Coronary artery (tissue), 2 donors: Measurements from ENCODE around the gene MBD4.

Experiments
- DNase-seq: peaks from one replicate; pipeline ENCODE4 v3.0.0-alpha.2; 2017; ENCODE audit warnings: low spot score
- H3K27ac ChIP-seq, 2 donors: fragments of 200-600 bp; sonication (generic); one replicate each; pipeline ENCODE4 v1.5.1; 2016 to 2019
- H3K4me3 ChIP-seq: fragments of 200-600 bp; sonication (generic); 2 replicates; pipeline ENCODE4 v1.5.1; 2016; ENCODE audit warnings: mild to moderate bottlenecking, moderate library complexity
- TF ChIP-seq, protein P1 (sequence below): fragments of 200-600 bp; sonication (generic); IDR thresholded peaks from one replicate; pipeline ENCODE4 v1.5.1; 2019; ENCODE audit warnings: antibody characterized with exemption

The MBD4 gene

DNA sequence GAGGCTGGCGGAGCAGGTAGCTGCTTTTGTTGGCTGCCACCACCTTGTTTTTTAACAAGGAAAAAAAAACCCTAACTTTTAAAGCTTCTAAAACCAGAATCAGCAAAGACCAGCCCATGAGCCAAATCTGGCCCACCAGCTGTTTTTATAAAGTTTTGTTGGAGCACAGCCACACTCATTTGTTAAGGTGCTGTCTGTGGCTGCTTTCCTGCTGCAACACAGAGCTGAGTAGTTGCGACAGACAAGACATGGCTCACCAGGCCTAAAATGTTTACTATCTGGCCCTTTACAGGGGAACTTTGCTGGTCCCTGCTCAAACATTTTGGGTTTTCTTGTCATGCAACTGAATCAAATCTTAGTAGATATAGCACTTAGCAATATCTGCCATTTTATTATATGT is 30.2 kb downstream of the MBD4 start:
- Histone ChIP-seq H3K27ac (no peak overlapping the region), H3K4me3 (no peak overlapping the region)
- TF ChIP-seq, protein P1, sequence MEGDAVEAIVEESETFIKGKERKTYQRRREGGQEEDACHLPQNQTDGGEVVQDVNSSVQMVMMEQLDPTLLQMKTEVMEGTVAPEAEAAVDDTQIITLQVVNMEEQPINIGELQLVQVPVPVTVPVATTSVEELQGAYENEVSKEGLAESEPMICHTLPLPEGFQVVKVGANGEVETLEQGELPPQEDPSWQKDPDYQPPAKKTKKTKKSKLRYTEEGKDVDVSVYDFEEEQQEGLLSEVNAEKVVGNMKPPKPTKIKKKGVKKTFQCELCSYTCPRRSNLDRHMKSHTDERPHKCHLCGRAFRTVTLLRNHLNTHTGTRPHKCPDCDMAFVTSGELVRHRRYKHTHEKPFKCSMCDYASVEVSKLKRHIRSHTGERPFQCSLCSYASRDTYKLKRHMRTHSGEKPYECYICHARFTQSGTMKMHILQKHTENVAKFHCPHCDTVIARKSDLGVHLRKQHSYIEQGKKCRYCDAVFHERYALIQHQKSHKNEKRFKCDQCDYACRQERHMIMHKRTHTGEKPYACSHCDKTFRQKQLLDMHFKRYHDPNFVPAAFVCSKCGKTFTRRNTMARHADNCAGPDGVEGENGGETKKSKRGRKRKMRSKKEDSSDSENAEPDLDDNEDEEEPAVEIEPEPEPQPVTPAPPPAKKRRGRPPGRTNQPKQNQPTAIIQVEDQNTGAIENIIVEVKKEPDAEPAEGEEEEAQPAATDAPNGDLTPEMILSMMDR: no peak
- DNase-seq: no peak

DNA sequence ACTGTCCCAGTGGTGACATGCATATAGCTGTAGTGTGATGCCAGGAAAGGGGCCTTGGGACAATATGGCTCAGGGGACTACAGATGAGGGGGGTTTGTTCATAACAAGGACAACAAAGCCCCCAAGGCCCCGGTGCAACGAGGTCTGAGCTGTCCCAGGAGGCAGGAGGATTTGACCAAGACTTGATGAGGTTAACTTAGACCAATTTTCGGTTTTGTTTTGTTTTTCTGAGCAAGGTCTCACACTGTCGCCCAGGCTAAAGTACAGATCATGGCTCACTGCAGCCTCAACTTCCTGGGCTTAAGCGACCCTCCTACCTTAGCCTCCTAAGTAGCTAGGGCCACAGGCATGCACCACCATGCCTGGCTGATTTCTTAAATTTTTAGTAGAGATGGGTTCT is 35.1 kb downstream of the MBD4 start:
- TF ChIP-seq, protein P1: no peak
- no peak for DNase-seq

DNA sequence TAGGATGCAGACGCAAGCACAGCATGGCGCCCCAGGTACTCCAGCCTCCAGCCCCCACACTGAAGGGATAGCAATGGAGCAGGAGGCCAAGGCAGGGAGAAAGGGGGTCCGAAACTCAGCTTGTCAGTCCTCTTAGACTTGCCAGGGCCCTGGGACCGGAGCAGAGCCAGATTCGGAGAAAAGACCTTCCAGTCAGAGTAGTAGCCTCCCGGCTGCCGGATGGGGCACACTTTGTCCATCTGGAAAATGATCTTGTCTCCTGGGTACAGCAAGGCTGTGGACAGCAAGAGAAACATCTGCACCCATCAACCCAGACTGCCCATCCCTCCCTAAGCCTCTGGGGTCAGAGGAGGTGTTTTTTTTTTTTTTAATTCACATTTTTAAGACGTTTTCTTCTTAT is 35.6 kb downstream of the MBD4 start:
- Histone ChIP-seq H3K27ac (no peak overlapping the region), H3K4me3 (no peak overlapping the region)
- no peak for DNase-seq
- TF ChIP-seq, protein P1: no peak

More for the DNA sequence above, 35.1 kb downstream of the MBD4 start:
- no peak overlapping the region for H3K4me3 ChIP-seq
- no peak overlapping the region for H3K27ac ChIP-seq

DNA sequence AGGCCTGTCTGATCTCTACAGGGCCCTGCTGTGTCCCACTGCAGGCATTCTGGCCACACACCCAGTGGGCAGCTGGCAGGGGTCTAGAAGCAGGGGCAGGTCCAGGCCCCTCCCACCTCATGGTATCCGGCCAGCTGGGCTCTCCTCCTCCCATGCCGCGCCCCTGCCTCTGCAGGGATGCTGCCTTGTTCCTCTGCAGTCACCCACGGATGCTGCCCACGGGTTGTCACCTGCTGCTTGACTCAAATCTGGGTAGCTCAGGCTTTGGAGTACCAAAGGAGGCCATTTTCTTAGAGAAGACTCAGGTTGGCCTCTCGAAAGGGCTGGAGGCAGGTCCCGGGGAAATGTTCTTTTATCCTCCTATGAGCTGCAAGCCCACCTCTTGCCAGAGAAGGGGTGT is 36.3 kb downstream of the MBD4 start:
- TF ChIP-seq, protein P1: no peak
- no peak for DNase-seq

DNA sequence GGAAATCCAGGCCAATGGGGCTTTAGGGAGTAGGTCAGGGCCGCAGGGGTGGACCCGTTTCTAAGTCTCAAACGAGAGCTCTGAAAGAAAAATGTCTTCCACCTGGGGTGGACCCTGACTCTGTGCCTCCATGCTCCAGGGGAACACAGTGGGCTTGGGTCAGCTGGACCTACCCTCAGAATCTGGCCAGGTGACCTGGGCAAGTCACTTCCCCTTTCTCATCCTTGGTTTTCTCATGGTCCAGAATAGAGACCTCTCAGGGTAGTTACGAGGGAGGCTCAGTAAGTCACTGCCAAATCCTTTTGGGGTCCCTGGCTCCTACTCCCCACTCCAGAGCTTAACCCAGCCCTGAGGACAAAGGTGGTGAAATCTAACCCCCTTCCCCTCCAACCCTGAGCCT is 37.1 kb downstream of the MBD4 start:
- H3K27ac ChIP-seq: no peak overlapping the region
- no peak for DNase-seq
- TF ChIP-seq, protein P1: no peak
- H3K4me3 ChIP-seq: no peak overlapping the region

More for the DNA sequence above, 36.3 kb downstream of the MBD4 start:
- Histone ChIP-seq H3K27ac (no peak overlapping the region), H3K4me3 (no peak overlapping the region)

DNA sequence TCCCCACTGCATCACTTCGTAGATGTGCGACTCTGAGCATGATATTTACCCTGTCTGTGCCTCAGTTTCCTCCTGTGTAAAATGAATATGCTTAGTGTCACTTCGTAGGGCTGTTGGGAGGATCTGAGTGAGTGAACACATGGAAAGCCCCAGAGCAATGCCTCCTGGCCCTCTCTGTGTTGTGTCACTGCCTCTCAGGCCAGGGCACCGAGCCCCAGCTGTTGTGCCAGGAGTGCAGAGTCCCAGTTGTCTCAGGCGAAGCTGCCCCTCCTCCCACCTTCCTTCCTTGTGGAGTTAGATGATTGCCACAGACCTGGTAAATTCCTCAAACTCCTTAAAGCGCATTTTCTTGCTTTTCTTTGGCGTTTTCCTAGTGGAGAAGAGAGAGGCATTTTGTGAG is 37.5 kb downstream of the MBD4 start:
- TF ChIP-seq, protein P1: no peak
- Histone ChIP-seq H3K27ac (no peak overlapping the region), H3K4me3 (no peak overlapping the region)
- DNase-seq: no peak

DNA sequence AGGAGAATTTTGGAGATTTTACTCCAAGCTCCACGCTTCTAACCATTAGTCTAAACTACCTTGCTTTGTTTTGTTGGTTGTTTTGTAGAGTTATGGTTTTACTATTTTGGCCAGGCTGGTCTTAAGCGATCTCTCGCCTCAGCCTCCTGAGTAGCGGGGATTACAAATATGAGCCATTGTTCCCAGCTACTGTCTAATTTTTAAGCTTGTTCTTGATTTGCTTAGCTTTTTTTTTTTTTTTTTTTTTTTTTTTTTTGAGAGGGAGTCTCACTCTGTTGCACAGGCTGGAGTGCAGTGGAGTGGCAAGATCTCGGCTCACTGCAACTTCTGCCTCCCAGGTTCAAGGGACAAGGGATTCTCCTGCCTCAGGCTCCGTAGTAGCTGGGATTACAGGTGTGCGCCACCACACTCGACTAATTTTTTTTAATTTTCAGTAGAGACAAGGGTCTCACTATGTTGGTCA is 39.8 kb downstream of the MBD4 start:
- Histone ChIP-seq H3K4me3 (peak overlapping the region; percentile 74), H3K27ac (peak overlapping the region; percentile 64 to 79)
- TF ChIP-seq, protein P1: no peak
- DNase-seq: no peak
